Activated T-cell treated with anti-CD3 and anti-CD28 coated beads, Interleukin-2, amount 50 U/mL, for 24 hours (primary cell): ENCODE measurements around the gene CYYR1.

Experiments
- DNase-seq: peaks from one replicate; pipeline ENCODE4 v3.0.0-alpha.2; 2020
- H3K27ac Mint-ChIP-seq: 2 replicates; pipeline ENCODE4 v1.8.0; 2020; ENCODE audit warnings: mild to moderate bottlenecking, mixed read lengths
- H3K27me3 Mint-ChIP-seq: 2 replicates; pipeline ENCODE4 v1.8.0; 2020; ENCODE audit warnings: mixed read lengths
- H3K36me3 Mint-ChIP-seq: 2 replicates; pipeline ENCODE4 v1.8.0; 2020; ENCODE audit warnings: low read depth, mixed read lengths
- H3K4me1 Mint-ChIP-seq: 2 replicates; pipeline ENCODE4 v1.8.0; 2020; ENCODE audit warnings: low read depth, mixed read lengths
- H3K4me3 Mint-ChIP-seq: 2 replicates; pipeline ENCODE4 v1.8.0; 2020; ENCODE audit warnings: mild to moderate bottlenecking, moderate library complexity, mixed read lengths
- H3K9me3 Mint-ChIP-seq: 2 replicates; pipeline ENCODE4 v1.8.0; 2020; ENCODE audit warnings: mixed read lengths

CYYR1 gene

GRCh38 chr21:26565546-26565945, 7.5 kb downstream of the CYYR1 start:
- no peak for DNase-seq
- Mint-ChIP-seq H3K9me3 (peaks cover 3% of the 10 kb centered on the region), H3K27ac (no peak overlapping the region), H3K36me3 (no peaks in the 10 kb centered on the region), H3K27me3 (peaks cover 12% of the 10 kb centered on the region), H3K4me3 (no peak overlapping the region), H3K4me1 (no peaks in the 10 kb centered on the region)

- Mint-ChIP-seq H3K4me1 (no peaks in the 10 kb centered on the region), H3K4me3 (no peak overlapping the region), H3K36me3 (no peaks in the 10 kb centered on the region), H3K27ac (no peak overlapping the region), H3K27me3 (peaks cover 10% of the 10 kb centered on the region), H3K9me3 (peaks cover 3% of the 10 kb centered on the region)
- no peak for DNase-seq
Measured at GRCh38 chr21:26565111-26565510, 8.0 kb downstream of the CYYR1 start.

DNA sequence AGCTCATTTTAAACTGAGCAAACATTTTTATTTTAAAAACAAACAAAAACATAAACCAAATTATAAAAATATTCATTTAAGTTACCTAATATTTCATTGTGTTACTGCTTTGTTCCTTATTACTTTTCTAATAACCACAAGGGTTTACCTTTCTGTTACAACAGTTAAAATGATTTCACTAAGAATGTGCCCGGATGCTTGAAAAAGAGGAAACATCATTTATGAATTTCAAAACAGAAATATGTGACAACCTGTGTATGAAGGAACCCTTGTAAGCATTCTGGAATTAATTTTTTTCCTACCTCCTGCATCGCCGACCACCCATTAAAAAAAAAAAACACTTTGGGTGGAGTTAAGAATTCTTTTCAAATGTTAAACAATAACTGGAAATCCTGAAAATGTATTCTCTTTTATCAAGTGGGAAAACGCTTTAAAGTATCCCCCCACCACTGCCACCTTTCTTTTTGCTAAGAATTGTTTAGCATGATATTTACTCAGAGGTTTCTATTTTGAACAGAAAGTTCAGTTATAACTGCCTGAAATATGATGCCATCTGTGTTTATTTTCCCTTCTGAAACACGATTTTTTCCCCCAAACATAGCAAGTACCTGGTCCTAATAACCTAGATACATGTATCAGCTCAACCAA, 9.1 kb downstream of the CYYR1 start:
- Mint-ChIP-seq H3K4me3 (no peak overlapping the region), H3K36me3 (no peaks in the 10 kb centered on the region), H3K4me1 (no peaks in the 10 kb centered on the region), H3K27ac (no peak overlapping the region), H3K9me3 (peaks cover 3% of the 10 kb centered on the region), H3K27me3 (peaks cover 6% of the 10 kb centered on the region)
- no peak for DNase-seq

GRCh38 chr21:26560612-26561011, 12.5 kb downstream of the CYYR1 start:
- H3K9me3 Mint-ChIP-seq, result no peaks in the 10 kb centered on the region
- DNase-seq, result no peak
- no peak overlapping the region for H3K27ac Mint-ChIP-seq
- H3K36me3 Mint-ChIP-seq, result no peaks in the 10 kb centered on the region
- no peaks in the 10 kb centered on the region for H3K27me3 Mint-ChIP-seq
- H3K4me1 Mint-ChIP-seq, result no peaks in the 10 kb centered on the region
- no peak overlapping the region for H3K4me3 Mint-ChIP-seq

- no peaks in the 10 kb centered on the region for H3K4me1 Mint-ChIP-seq
- no peak for DNase-seq
- H3K27ac Mint-ChIP-seq, result no peak overlapping the region
- no peaks in the 10 kb centered on the region for H3K27me3 Mint-ChIP-seq
- H3K36me3 Mint-ChIP-seq, result no peaks in the 10 kb centered on the region
- H3K9me3 Mint-ChIP-seq, result no peaks in the 10 kb centered on the region
- no peak overlapping the region for H3K4me3 Mint-ChIP-seq
Measured at GRCh38 chr21:26559099-26559498, 14.0 kb downstream of the CYYR1 start.

- H3K27ac Mint-ChIP-seq, result no peak overlapping the region
- DNase-seq, result no peak
- H3K4me3 Mint-ChIP-seq, result no peak overlapping the region
- no peaks in the 10 kb centered on the region for H3K27me3 Mint-ChIP-seq
- no peaks in the 10 kb centered on the region for H3K4me1 Mint-ChIP-seq
- no peaks in the 10 kb centered on the region for H3K36me3 Mint-ChIP-seq
- no peaks in the 10 kb centered on the region for H3K9me3 Mint-ChIP-seq
Measured at GRCh38 chr21:26557106-26557505, 16.0 kb downstream of the CYYR1 start.

- no peak overlapping the region for H3K27ac Mint-ChIP-seq
Measured at GRCh38 chr21:26555540-26556146, 17.4 kb downstream of the CYYR1 start.

DNA sequence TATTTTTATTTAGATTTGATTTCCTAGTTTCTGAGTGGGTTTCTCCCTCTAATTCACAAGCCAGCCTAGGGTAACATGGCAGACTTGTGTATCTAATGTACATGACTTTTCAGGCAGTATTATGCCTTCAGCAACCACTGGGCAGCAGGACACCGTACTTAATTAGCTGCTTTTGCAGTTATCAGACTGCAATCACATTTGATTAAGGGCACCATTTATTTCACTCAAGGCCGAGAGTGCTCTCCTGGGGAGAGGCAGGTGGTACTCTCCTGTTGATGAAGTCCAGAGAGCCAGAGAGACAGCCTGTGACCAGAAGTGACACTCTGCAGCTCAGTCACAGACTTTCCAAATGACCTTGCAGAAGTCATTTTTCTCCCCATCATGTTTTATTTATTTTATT, 18.7 kb downstream of the CYYR1 start:
- H3K27ac Mint-ChIP-seq, result no peak overlapping the region
- no peaks in the 10 kb centered on the region for H3K36me3 Mint-ChIP-seq
- H3K4me3 Mint-ChIP-seq, result no peak overlapping the region
- DNase-seq, result no peak
- no peaks in the 10 kb centered on the region for H3K27me3 Mint-ChIP-seq
- H3K9me3 Mint-ChIP-seq, result no peaks in the 10 kb centered on the region
- no peaks in the 10 kb centered on the region for H3K4me1 Mint-ChIP-seq

More at GRCh38 chr21:26555540-26556146, 17.4 kb downstream of the CYYR1 start:
- Mint-ChIP-seq H3K9me3 (no peaks in the 10 kb centered on the region), H3K36me3 (no peaks in the 10 kb centered on the region), H3K4me3 (no peak overlapping the region), H3K4me1 (no peaks in the 10 kb centered on the region), H3K27me3 (no peaks in the 10 kb centered on the region)
- no peak for DNase-seq

DNA sequence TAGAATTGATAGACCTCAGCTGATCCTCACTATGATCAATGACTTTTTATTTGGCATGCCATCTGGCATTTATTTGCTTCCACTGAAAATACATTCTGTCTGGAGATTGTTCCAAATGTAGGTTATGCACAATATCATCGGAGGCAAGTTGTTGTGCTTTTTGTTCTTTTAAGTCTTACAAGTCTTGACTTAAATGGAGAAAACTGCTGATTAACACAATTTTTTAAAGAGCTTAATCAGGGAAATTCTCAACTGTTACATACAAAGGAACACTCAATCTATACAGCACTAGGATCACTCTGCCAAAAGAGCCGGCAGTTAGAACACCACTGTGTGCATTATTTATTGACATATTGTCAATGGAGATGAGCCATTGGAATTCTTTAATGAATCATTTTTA, 19.2 kb downstream of the CYYR1 start:
- Mint-ChIP-seq H3K9me3 (no peaks in the 10 kb centered on the region), H3K27ac (no peak overlapping the region), H3K36me3 (no peaks in the 10 kb centered on the region), H3K4me3 (no peak overlapping the region), H3K27me3 (no peaks in the 10 kb centered on the region), H3K4me1 (no peaks in the 10 kb centered on the region)
- DNase-seq, result no peak

DNA sequence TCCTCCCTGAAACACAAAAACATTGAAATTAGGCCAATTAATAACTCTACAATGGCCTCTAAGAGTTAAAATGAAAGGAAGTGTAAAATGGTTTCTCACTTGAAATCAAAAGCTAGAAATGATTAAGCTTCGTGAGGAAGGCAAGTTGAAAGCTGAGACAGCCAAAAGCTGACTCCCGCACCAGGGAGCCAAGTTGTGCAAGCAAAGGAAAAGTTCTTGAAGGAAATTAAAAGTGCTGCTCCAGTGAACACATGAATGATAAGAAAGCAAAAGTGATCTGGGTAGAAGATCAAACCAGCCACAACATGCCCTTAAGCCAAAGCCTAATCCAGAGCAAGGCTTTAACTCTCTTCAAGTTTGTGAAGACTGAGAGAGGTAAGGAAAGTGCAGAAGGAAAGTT, 22.8 kb downstream of the CYYR1 start:
- no peak overlapping the region for H3K27ac Mint-ChIP-seq
- no peak overlapping the region for H3K4me3 Mint-ChIP-seq
- no peaks in the 10 kb centered on the region for H3K4me1 Mint-ChIP-seq
- H3K9me3 Mint-ChIP-seq, result no peaks in the 10 kb centered on the region
- H3K36me3 Mint-ChIP-seq, result no peaks in the 10 kb centered on the region
- no peaks in the 10 kb centered on the region for H3K27me3 Mint-ChIP-seq
- no peak for DNase-seq

GRCh38 chr21:26546446-26547097, 26.5 kb downstream of the CYYR1 start:
- Mint-ChIP-seq H3K9me3 (no peaks in the 10 kb centered on the region), H3K4me1 (no peaks in the 10 kb centered on the region), H3K27ac (no peak overlapping the region), H3K4me3 (no peak overlapping the region), H3K27me3 (no peaks in the 10 kb centered on the region), H3K36me3 (no peaks in the 10 kb centered on the region)
- no peak for DNase-seq

GRCh38 chr21:26544201-26544775, 28.8 kb downstream of the CYYR1 start:
- H3K4me3 Mint-ChIP-seq, result no peak overlapping the region
- H3K4me1 Mint-ChIP-seq, result no peaks in the 10 kb centered on the region
- no peak overlapping the region for H3K27ac Mint-ChIP-seq
- DNase-seq, result no peak
- no peaks in the 10 kb centered on the region for H3K9me3 Mint-ChIP-seq
- H3K27me3 Mint-ChIP-seq, result no peaks in the 10 kb centered on the region
- no peaks in the 10 kb centered on the region for H3K36me3 Mint-ChIP-seq

GRCh38 chr21:26540651-26541050, 32.4 kb downstream of the CYYR1 start:
- Mint-ChIP-seq H3K27ac (no peak overlapping the region), H3K4me3 (no peak overlapping the region), H3K27me3 (no peaks in the 10 kb centered on the region), H3K36me3 (no peaks in the 10 kb centered on the region), H3K4me1 (no peaks in the 10 kb centered on the region), H3K9me3 (no peaks in the 10 kb centered on the region)
- no peak for DNase-seq

DNA sequence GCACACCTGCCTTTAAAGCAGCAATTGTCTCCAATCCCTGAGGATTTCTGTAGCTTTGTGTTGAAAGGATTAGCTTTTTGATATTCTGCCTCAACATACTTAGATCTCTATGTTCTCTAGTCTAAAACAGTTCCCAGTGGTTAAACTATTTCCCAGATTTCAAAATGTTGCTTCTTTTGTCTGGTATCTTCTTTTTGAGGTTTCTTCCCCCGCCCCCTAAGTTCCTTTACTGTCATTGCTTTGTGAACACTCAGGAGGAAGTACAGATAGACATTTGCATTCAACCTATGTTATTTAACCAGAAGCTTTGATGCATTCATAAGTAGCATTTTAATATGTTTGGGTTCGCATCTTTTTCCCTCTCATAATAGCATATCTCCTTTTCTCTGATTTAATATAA, 33.5 kb downstream of the CYYR1 start:
- Mint-ChIP-seq H3K9me3 (no peaks in the 10 kb centered on the region), H3K4me3 (no peak overlapping the region), H3K27me3 (no peaks in the 10 kb centered on the region), H3K27ac (no peak overlapping the region), H3K4me1 (no peaks in the 10 kb centered on the region), H3K36me3 (no peaks in the 10 kb centered on the region)
- no peak for DNase-seq

GRCh38 chr21:26534517-26534916, 38.6 kb downstream of the CYYR1 start:
- H3K27me3 Mint-ChIP-seq, result no peaks in the 10 kb centered on the region
- no peak for DNase-seq
- no peak overlapping the region for H3K27ac Mint-ChIP-seq
- no peaks in the 10 kb centered on the region for H3K36me3 Mint-ChIP-seq
- H3K9me3 Mint-ChIP-seq, result no peaks in the 10 kb centered on the region
- no peak overlapping the region for H3K4me3 Mint-ChIP-seq
- no peaks in the 10 kb centered on the region for H3K4me1 Mint-ChIP-seq
